ENCODE measurements around the gene CNR2. TPM values are rescaled to one million over a fixed set of nuclear protein-coding genes. Genes with fewer than 3 reads are reported as not detected.

Gene CNR2
- total RNA-seq, 1 donor from 2014 or later = not detected

DNA sequence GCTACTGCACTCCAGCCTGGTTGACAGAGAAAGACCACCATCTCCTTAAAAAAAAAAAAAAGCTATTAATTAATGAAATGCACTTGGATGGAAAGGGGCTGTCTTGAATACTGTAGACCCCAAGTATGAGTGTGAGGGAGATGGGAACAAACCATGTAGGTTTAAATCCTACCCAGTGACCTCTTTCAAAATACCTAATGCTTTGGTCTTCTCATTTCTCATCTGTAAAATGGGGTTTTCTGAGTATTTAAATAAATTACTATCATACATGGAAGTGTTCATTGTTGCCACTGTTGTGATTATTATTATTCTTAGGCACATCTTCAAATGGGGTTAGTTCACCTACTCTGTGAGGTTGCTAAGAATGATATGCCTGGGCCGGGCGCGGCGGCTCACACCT, 27.9 kb downstream of the CNR2 start:
- no peaks in the 10 kb centered on the region for H3K36me3 ChIP-seq (ENCODE audit: control insufficient read depth, insufficient read depth, low read length)
- DNase-seq (ENCODE audit: low read depth) = no peak
- TF ChIP-seq, protein P1, sequence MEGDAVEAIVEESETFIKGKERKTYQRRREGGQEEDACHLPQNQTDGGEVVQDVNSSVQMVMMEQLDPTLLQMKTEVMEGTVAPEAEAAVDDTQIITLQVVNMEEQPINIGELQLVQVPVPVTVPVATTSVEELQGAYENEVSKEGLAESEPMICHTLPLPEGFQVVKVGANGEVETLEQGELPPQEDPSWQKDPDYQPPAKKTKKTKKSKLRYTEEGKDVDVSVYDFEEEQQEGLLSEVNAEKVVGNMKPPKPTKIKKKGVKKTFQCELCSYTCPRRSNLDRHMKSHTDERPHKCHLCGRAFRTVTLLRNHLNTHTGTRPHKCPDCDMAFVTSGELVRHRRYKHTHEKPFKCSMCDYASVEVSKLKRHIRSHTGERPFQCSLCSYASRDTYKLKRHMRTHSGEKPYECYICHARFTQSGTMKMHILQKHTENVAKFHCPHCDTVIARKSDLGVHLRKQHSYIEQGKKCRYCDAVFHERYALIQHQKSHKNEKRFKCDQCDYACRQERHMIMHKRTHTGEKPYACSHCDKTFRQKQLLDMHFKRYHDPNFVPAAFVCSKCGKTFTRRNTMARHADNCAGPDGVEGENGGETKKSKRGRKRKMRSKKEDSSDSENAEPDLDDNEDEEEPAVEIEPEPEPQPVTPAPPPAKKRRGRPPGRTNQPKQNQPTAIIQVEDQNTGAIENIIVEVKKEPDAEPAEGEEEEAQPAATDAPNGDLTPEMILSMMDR (IDR thresholded peaks at IDR 0.05; ENCODE audit: insufficient read depth, low read length, poor library complexity, severe bottlenecking) = no peak

DNA sequence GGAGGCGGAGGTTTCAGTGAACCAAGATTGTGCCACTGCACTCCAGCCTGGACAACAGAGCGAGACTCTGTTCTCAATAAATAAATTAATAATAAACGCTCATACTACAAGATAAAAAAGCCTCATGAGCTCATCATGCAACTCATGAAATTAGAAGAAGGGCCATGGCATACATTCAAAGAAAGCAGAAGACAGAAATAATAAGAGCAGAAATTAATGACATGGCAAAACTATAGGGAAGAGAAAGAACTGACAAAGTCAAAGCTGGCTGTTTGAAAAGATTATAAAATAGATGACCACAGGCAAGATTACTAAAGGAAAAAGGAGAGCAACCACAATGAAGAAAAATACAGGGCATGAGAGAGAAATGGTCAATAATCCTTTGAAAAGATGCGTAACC, 30.4 kb downstream of the CNR2 start:
- H3K27me3 ChIP-seq (ENCODE audit: control insufficient read depth, insufficient read depth, low read length) = no peaks in the 10 kb centered on the region
- H3K36me3 ChIP-seq (ENCODE audit: control insufficient read depth, insufficient read depth, low read length) = no peaks in the 10 kb centered on the region
- DNase-seq (ENCODE audit: low read depth) = no peak
- TF ChIP-seq, protein P1 (IDR thresholded peaks at IDR 0.05; ENCODE audit: insufficient read depth, low read length, poor library complexity, severe bottlenecking) = no peak
- no peak overlapping the region for H3K4me3 ChIP-seq (ENCODE audit: low read depth, low read length)

More for the DNA sequence above, 27.9 kb downstream of the CNR2 start:
- Histone ChIP-seq H3K27me3 (ENCODE audit: control insufficient read depth, insufficient read depth, low read length) (no peaks in the 10 kb centered on the region), H3K4me3 (ENCODE audit: low read depth, low read length) (no peak overlapping the region)

DNA sequence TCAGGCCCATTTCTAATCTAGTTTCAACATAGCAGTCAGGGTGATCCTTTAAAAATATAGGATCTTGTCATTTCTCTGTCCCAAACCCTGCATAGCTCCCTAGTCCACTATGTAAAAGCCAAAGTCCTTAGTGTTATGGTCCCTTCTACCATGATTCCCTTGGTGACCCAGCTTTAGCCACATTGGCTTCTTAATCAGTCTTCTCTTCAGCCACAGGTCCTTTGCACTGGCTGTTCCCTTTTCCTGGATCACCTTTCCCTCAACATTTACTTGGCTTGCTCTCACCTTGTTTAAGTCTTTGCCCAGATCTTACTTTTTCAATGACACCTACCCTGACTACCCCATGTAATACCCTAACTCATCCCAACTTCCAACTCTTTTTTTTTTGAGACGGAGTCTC, 33.4 kb downstream of the CNR2 start:
- Histone ChIP-seq H3K27me3 (ENCODE audit: control insufficient read depth, insufficient read depth, low read length) (no peaks in the 10 kb centered on the region), H3K36me3 (ENCODE audit: control insufficient read depth, insufficient read depth, low read length) (no peaks in the 10 kb centered on the region), H3K4me3 (ENCODE audit: low read depth, low read length) (no peak overlapping the region)
- TF ChIP-seq, protein P1 (IDR thresholded peaks at IDR 0.05; ENCODE audit: insufficient read depth, low read length, poor library complexity, severe bottlenecking) = no peak
- no peak for DNase-seq (ENCODE audit: low read depth)

DNA sequence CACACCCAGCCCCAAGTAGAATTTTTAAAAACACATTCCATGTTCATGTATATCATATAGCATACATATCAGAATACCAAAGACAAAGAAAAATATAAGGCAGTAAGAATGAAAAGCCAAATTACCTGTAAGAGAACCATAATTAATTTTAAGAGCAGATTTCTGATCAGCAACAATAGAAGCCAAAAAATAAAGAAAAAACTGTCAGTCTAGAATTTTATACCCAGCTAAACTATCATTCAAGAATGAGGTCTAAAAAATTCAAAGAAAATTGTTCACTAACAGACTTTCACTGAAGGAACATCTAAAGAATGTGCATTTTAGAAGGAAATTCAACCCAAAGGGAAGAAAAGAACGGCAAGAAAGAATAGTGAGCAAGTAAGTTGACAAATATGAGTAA, 34.5 kb downstream of the CNR2 start:
- no peaks in the 10 kb centered on the region for H3K36me3 ChIP-seq (ENCODE audit: control insufficient read depth, insufficient read depth, low read length)
- no peak for DNase-seq (ENCODE audit: low read depth)
- TF ChIP-seq, protein P1 (IDR thresholded peaks at IDR 0.05; ENCODE audit: insufficient read depth, low read length, poor library complexity, severe bottlenecking) = no peak
- H3K27me3 ChIP-seq (ENCODE audit: control insufficient read depth, insufficient read depth, low read length) = no peaks in the 10 kb centered on the region
- no peak overlapping the region for H3K4me3 ChIP-seq (ENCODE audit: low read depth, low read length)

DNA sequence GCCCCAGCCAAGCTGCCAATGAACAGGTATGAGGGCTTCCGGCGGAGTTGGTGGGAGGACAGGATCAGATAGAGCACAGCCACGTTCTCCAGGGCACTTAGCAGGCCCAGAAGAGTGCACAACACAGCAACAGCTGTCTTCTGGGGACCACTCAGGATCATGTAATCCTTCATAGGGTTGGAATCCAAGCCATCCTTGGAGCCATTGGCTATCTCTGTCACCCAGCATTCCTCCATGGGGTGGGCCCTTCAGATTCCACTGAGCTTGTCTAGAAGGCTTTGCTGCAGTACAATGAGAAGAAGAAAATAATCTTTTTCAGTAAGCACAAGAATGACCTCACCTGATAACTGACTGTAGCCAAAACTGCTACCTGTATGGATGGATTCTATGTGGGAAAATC, 37.8 kb downstream of the CNR2 start:
- Histone ChIP-seq H3K4me3 (ENCODE audit: low read depth, low read length) (no peak overlapping the region), H3K27me3 (ENCODE audit: control insufficient read depth, insufficient read depth, low read length) (no peaks in the 10 kb centered on the region), H3K36me3 (ENCODE audit: control insufficient read depth, insufficient read depth, low read length) (no peaks in the 10 kb centered on the region)
- no peak for DNase-seq (ENCODE audit: low read depth)
- TF ChIP-seq, protein P1 (IDR thresholded peaks at IDR 0.05; ENCODE audit: insufficient read depth, low read length, poor library complexity, severe bottlenecking) = no peak

DNA sequence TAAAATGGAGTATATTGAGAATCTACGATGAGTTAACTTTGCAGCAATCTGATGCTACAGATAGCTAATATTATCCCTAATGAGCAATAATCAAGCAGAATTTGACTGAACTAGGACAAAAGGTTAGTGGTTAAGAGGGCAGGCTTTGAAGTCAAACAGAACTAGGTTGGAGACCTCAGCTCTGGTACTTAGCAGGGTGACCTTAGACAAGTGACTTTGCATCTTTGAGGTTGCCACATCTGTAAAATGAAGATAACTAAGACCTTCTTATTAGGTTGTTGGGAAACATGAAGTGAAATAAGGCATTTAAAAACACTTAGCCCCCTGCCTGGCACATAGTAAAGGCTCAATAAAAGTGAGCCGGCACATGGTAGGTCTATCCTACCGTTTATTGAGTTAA, 40.7 kb downstream of the CNR2 start:
- no peaks in the 10 kb centered on the region for H3K27me3 ChIP-seq (ENCODE audit: control insufficient read depth, insufficient read depth, low read length)
- TF ChIP-seq, protein P1 (IDR thresholded peaks at IDR 0.05; ENCODE audit: insufficient read depth, low read length, poor library complexity, severe bottlenecking) = no peak
- no peak overlapping the region for H3K4me3 ChIP-seq (ENCODE audit: low read depth, low read length)
- no peaks in the 10 kb centered on the region for H3K36me3 ChIP-seq (ENCODE audit: control insufficient read depth, insufficient read depth, low read length)
- DNase-seq (ENCODE audit: low read depth) = no peak
